ENCODE measurements around the gene PCMT1. TPM values are rescaled to one million over a fixed set of nuclear protein-coding genes. Genes with fewer than 3 reads are reported as not detected.
A peak's percentile ranks its signal among the peaks of the same experiment; 100 is the strongest.

PCMT1 gene
- total and polyA plus RNA-seq, 2 of the 13 experiments (the other 11 are each of a cell fraction or from before 2014, with no cell fraction given) = 112 to 169 TPM

DNA sequence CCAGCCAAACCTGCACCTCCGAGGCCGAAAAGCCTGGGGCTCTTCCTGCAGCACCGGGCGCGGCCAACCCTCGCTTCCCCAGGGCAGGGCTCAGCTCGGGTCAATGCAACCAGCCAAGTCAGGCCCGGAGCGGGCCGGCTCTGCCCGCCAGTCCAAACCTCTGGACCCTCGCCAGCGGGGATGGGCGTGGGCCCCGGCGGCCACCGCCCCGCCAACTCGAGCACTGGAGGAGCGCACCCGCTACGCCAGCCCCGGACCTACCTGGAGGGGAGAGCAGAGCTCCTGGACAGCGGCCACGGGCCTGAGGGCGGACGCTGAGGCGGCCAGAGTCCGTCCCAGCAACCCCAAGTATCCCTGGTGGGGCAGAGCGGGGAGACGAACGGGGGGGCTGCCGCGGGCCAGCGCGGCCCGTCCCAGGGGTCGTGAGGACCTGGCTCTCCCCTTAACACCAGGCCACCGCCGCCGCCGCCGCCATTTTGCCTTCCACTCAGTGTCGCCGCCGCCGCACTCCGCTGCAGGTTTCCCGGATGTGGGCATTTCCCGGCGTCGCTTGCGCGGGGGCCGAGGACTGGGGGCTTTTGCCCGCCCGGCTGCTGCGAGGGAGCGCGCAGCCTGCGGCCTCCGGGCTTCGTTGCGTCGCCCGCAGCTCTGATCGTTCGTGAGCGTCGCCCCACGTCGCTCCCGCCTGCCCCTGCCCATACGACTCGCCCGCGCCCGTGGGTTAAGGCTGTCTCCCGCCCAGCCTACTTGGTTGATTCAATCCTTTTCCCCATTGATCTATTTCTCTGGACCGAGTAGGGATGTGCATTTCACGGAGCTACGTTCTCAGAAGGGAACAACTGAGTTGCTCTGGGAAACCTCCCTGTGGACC is 31.7 kb upstream of the PCMT1 start, which contains the start of gene LATS1 (continued):
- TF ChIP-seq, protein P1, sequence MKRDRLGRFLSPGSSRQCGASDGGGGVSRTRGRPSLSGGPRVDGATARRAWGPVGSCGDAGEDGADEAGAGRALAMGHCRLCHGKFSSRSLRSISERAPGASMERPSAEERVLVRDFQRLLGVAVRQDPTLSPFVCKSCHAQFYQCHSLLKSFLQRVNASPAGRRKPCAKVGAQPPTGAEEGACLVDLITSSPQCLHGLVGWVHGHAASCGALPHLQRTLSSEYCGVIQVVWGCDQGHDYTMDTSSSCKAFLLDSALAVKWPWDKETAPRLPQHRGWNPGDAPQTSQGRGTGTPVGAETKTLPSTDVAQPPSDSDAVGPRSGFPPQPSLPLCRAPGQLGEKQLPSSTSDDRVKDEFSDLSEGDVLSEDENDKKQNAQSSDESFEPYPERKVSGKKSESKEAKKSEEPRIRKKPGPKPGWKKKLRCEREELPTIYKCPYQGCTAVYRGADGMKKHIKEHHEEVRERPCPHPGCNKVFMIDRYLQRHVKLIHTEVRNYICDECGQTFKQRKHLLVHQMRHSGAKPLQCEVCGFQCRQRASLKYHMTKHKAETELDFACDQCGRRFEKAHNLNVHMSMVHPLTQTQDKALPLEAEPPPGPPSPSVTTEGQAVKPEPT (CRISPR knock-in tag; IDR thresholded peaks at IDR 0.05; ENCODE audit: low read depth) = peak; percentile 89; the same call in 1 of the 2 replicates
- no peak; the same call in 1 of the 2 replicates for TF ChIP-seq SMAD9 (CRISPR knock-in tag; IDR thresholded peaks at IDR 0.05)
- TF ChIP-seq KAT7 (CRISPR knock-in tag; IDR thresholded peaks at IDR 0.05; ENCODE audit: borderline replicate concordance) = peak; percentile 99
- TF ChIP-seq CC2D1A (CRISPR knock-in tag; IDR thresholded peaks at IDR 0.05) = no peak
- peak; percentile 55; the same call in 1 of the 2 replicates for TF ChIP-seq MYNN (CRISPR knock-in tag; IDR thresholded peaks at IDR 0.05; ENCODE audit: low read depth)
- peak; percentile 79 for TF ChIP-seq KLF6 (CRISPR knock-in tag; IDR thresholded peaks at IDR 0.05)
- TF ChIP-seq ZMYM2 (CRISPR knock-in tag; IDR thresholded peaks at IDR 0.05) = peak; percentile 70
- TF ChIP-seq RELA (CRISPR knock-in tag; IDR thresholded peaks at IDR 0.05) = no peak
- peak; percentile 81; the same call in 1 of the 2 replicates for TF ChIP-seq FIP1L1 (IDR thresholded peaks at IDR 0.05; ENCODE audit: borderline replicate concordance, insufficient read depth, low read depth, low read length)
- TF ChIP-seq ZBTB42 (CRISPR knock-in tag; IDR thresholded peaks at IDR 0.05) = peak; percentile 84
- no peak for TF ChIP-seq GPN1 (CRISPR knock-in tag; IDR thresholded peaks at IDR 0.05; ENCODE audit: borderline replicate concordance)
- TF ChIP-seq, protein P2, sequence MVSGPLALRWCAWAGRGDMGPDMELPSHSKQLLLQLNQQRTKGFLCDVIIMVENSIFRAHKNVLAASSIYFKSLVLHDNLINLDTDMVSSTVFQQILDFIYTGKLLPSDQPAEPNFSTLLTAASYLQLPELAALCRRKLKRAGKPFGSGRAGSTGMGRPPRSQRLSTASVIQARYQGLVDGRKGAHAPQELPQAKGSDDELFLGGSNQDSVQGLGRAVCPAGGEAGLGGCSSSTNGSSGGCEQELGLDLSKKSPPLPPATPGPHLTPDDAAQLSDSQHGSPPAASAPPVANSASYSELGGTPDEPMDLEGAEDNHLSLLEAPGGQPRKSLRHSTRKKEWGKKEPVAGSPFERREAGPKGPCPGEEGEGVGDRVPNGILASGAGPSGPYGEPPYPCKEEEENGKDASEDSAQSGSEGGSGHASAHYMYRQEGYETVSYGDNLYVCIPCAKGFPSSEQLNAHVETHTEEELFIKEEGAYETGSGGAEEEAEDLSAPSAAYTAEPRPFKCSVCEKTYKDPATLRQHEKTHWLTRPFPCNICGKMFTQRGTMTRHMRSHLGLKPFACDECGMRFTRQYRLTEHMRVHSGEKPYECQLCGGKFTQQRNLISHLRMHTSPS (CRISPR knock-in tag; IDR thresholded peaks at IDR 0.05; ENCODE audit: low read depth) = peak; percentile 52; the same call in 1 of the 2 replicates
- peak; percentile 94 for TF ChIP-seq DR1 (CRISPR knock-in tag; IDR thresholded peaks at IDR 0.05)
- TF ChIP-seq POLR2A (IDR thresholded peaks at IDR 0.05; ENCODE audit: insufficient read depth in 1 of 2, low read depth in 2 of 2, low read length in 2 of 2) = peak; percentile 95 to 99
- TF ChIP-seq ZNF816 (CRISPR knock-in tag; IDR thresholded peaks at IDR 0.05; ENCODE audit: borderline replicate concordance) = peak; percentile 97
- TF ChIP-seq, protein P3, sequence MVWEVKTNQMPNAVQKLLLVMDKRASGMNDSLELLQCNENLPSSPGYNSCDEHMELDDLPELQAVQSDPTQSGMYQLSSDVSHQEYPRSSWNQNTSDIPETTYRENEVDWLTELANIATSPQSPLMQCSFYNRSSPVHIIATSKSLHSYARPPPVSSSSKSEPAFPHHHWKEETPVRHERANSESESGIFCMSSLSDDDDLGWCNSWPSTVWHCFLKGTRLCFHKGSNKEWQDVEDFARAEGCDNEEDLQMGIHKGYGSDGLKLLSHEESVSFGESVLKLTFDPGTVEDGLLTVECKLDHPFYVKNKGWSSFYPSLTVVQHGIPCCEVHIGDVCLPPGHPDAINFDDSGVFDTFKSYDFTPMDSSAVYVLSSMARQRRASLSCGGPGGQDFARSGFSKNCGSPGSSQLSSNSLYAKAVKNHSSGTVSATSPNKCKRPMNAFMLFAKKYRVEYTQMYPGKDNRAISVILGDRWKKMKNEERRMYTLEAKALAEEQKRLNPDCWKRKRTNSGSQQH (CRISPR knock-in tag; IDR thresholded peaks at IDR 0.05; ENCODE audit: low read depth) = peak; percentile 97
- TF ChIP-seq YY1 (IDR thresholded peaks at IDR 0.05; ENCODE audit: insufficient read depth, insufficient replicate concordance, low read depth, low read length) = peak; percentile 98
- no peak for TF ChIP-seq ZNF468 (CRISPR knock-in tag; IDR thresholded peaks at IDR 0.05)
- TF ChIP-seq PHB2 (IDR thresholded peaks at IDR 0.05; ENCODE audit: partially characterized antibody) = no peak
- TF ChIP-seq ZNF24 (IDR thresholded peaks at IDR 0.05) = no peak
- TF ChIP-seq CEBPZ (IDR thresholded peaks at IDR 0.05; ENCODE audit: low read length) = no peak
